Ishikawa (cell line): ENCODE results near the gene BFSP2.

Source experiments
- RAD21 ChIP-seq: IDR thresholded peaks from 2 replicates; pipeline ENCODE4 v1.6.1; 2012; ENCODE audit warnings: low read depth
- TAF1 ChIP-seq: IDR thresholded peaks from 2 replicates; pipeline ENCODE4 v1.6.1; 2012; ENCODE audit warnings: low read depth, mild to moderate bottlenecking
- TCF12 ChIP-seq: IDR thresholded peaks from 2 replicates; pipeline ENCODE4 v1.6.1; 2012; ENCODE audit warnings: low read depth
- TF ChIP-seq, protein P1 (sequence below): IDR thresholded peaks from 2 replicates; pipeline ENCODE4 v1.6.1; 2012
- TF ChIP-seq, protein P2 (sequence below): IDR thresholded peaks from 2 replicates; pipeline ENCODE4 v1.6.1; 2012

DNA sequence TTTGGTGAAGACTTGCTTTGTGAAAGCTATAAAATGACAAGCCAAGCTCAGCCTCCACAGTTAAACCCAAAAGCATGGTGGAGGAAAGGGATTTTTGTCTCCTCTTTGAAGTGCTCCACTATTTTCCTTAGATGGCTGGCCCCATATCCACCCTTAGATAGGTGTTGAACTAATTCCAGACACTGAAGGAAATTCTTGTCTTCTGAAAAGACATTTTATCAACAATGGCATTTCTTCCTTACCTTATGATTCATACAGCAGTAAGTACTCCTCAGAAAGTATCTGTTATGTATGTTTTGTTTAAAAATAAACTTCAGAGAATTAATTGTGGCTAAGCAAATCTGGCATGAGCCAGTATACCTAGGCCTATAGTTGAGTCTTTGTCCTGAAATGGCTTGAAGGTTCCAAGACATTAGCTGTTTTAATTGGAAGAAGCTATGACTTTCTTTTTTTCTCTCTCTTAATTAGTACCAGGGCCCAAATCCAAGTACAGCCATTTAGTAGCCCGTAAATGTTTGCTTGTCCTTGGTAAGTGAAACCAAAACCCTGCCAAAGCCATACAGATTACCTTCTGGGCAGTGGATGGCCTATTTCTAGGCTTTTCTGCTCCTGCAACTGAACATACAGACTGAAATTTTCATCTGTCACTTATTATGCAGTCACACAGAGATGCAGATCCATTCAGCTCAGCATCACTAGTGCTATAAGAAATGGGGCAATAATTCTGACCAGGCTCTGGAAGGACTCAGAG, 5.1 kb upstream of the BFSP2 start:
- TF ChIP-seq, protein P1, sequence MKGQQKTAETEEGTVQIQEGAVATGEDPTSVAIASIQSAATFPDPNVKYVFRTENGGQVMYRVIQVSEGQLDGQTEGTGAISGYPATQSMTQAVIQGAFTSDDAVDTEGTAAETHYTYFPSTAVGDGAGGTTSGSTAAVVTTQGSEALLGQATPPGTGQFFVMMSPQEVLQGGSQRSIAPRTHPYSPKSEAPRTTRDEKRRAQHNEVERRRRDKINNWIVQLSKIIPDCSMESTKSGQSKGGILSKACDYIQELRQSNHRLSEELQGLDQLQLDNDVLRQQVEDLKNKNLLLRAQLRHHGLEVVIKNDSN, result no peak
- TF ChIP-seq TAF1, result no peak
- no peak for TF ChIP-seq TCF12
- TF ChIP-seq, protein P2, sequence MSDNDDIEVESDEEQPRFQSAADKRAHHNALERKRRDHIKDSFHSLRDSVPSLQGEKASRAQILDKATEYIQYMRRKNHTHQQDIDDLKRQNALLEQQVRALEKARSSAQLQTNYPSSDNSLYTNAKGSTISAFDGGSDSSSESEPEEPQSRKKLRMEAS, result no peak
- TF ChIP-seq RAD21, result no peak
